ENCODE measurements around the gene SEC31A. TPM values are rescaled to one million over a fixed set of nuclear protein-coding genes. Genes with fewer than 3 reads are reported as not detected.
"Not testable (repeated sequence)": the region's sequence is repeated elsewhere in the genome, so short reads cannot be mapped to it uniquely, and the experiment has no call there.

Gene SEC31A
- total RNA-seq, 1 donor, result 104 TPM

DNA sequence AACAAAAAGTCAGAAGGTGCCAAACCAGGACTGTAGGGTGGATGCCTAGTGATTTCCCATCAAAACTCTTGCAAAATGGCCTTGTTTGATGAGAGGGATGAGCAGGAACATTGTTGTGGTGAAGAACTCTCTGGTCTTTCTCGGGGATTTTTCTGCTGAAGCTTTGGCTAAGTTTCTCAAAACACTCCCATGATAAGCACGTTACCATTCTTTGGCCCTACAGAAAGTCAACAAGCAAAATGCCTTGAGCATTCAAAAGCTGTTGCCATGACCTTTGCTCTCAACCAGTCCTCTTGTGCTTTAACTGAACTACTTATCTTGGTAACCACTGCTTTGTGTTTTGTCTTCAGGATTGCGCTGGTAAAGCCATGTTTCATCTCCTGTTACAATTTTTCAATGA is 3.0 kb upstream of the SEC31A start:
- DNase-seq (ENCODE audit: low read depth in 2 of 3, low spot score in 2 of 3), result no peak

GRCh38 chr4:82892467-82892802 is 1.5 kb upstream of the SEC31A start:
- DNase-seq (ENCODE audit: low read depth in 2 of 3, low spot score in 2 of 3), result no peak

DNA sequence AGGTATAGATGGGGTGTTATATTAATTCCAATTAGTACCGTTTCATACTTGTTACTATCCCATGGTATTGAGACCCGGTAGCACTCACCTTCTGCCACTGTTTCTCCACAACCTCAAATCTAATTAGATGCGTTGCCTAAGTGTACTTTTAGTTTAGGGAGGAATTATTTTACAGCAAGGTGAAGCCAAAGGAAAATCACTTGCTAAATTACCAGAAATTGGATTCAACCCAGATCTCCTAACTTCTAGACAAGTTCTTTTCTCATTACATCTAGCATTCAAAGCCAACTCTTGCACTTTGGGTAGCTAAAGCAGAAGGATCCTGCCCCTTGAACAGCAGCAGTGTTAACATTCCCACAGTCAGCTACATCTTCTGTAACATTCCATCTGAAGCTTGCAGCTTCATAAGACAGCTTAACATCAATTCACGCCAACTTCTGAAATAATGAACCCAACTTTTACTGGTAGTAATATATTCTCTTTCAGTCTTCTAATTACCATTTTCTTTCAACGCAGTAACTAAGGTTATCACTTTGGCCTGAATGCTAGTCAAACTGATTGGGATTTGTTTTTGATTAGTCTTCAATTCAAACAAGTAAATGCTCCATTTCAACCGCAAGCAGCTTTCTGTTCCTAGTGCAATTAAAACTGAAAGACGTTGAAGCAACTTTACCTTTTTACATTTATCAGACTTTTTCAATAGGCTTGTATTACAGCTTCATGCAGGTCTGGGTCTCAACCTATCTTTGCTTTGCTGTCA is 934 bp upstream of the SEC31A start:
- DNase-seq (ENCODE audit: low read depth in 2 of 3, low spot score in 2 of 3), result no peak

DNA sequence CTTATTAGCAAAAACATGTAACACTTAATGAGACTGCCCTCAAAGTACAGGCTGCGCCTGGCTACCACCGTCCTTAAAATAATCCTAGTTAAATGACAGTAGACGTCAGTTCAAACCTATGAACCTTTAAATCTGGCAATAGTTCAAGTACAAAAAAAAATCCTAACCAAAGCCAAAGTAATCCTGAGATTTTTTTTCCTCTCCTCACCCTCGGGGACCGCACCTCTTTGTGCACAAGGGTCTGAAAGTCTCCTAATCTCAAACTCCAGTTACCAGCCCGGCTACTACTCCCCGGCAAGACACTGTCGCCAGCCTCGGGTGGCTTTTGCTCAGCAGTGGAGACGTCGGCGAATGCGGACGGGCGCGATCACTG is 439 bp downstream of the SEC31A start:
- no peak for DNase-seq (ENCODE audit: low read depth in 2 of 3, low spot score in 2 of 3)

DNA sequence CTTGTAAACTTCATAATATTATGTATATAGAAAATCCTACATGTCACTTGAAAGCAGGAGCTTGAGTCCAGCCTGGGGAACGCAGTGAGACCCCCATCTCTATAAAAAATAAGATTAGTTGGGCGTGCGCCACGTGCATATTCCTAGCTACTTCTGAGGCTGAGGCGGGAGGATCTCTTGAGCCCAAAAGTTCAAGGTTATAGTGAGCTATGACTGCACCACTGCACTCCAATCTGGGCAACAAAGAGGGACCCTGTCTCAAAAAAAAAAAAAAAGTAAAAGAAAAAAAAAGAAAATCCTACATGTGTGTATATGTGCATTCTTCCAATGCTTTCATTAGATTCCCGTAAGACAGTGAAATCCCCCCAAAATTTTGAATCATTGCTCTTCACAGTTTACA is 1.7 kb downstream of the SEC31A start:
- DNase-seq (ENCODE audit: low read depth in 2 of 3, low spot score in 2 of 3), result no peak

GRCh38 chr4:82886147-82886942 is 4.6 kb downstream of the SEC31A start:
- no peak for DNase-seq (ENCODE audit: low read depth in 2 of 3, low spot score in 2 of 3)

DNA sequence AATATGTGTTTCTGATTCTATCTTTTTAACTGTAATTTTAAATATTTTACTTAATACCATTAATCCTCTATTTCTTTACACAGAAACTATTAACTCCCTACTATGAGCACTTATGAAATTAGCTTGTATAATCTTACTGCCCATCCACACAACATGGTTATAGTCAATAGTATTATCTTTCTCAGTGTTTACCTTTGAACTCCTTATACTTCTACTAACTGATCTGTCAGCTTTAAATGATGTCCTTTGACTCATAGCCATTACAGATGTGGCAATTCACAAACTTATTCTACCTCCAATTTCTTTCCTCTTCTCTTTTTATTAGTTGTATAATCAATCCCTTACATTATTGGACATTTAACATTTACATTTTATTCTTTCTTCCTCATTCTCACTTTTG is 5.5 kb downstream of the SEC31A start:
- no peak for DNase-seq (ENCODE audit: low read depth in 2 of 3, low spot score in 2 of 3)

- no peak for DNase-seq (ENCODE audit: low read depth in 2 of 3, low spot score in 2 of 3)
These were observed 22.4 kb downstream of the SEC31A start for GRCh38 chr4:82868572-82868971.

GRCh38 chr4:82866706-82867385 is 24.1 kb downstream of the SEC31A start:
- DNase-seq (ENCODE audit: low read depth in 2 of 3, low spot score in 2 of 3), result no peak

DNA sequence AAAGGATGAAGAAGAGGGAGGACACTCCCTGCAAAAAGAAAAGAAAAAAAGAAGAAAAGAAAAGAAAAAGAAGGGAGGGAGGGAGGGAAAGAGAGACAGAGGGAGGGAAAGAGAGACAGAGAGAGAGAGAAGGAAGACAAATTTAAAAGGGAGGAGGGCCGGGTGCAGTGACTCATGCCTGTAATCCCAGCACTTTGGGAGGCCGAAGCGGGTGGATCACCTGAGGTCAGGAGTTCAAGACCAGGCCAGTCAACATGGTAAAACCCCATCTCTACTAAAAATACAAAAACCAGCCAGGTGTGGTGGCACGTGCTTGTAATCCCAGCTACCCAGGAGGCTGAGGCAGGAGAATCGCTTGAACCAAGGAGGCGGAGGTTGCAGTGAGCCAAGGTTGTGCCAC is 24.9 kb downstream of the SEC31A start:
- DNase-seq (ENCODE audit: low read depth in 2 of 3, low spot score in 2 of 3), result not testable (repeated sequence)

DNA sequence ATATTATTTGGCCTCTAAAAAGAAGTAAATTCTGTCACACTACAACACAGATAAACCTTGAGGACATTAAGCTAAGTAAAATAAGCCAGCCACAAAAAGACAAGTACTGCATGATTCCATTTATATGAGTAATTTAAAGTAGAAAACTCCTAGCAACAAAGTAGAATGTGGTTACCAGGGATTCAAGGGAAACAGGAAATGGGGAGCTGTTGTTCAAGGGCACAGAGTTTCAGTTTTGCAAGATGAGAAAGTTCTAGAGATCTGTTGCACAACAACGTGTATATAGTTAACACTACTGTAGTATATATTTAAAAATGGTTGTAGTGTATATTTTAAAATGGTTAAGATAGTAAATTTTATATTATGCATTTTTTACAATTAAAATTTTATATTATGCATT is 25.4 kb downstream of the SEC31A start:
- DNase-seq (ENCODE audit: low read depth in 2 of 3, low spot score in 2 of 3), result peak in 2 of 3 donors; percentile 44 to 66

GRCh38 chr4:82864336-82864979 is 26.5 kb downstream of the SEC31A start:
- DNase-seq (ENCODE audit: low read depth in 2 of 3, low spot score in 2 of 3), result no peak

DNA sequence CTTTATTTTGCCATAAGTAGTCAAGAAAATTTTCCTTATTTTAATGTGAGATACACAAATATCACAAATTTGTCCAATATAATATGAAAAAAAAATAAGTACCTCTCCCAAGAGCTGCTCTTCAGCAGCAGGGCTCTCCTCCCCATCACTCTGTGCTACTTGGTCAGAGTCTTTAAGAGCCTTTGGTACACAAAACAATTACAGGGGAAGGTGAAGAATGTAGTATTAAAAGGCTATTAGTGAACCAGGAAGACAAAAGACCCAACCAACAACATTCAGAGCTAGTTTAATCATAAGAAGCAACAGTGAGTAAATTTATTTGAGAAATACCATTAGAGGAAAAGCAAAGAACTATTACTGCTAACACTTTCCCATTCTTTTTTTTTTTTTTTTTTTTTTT is 29.4 kb downstream of the SEC31A start:
- DNase-seq (ENCODE audit: low read depth in 2 of 3, low spot score in 2 of 3), result no peak

- not testable (repeated sequence) for DNase-seq (ENCODE audit: low read depth in 2 of 3, low spot score in 2 of 3)
These were observed 30.5 kb downstream of the SEC31A start for GRCh38 chr4:82860487-82860886.

DNA sequence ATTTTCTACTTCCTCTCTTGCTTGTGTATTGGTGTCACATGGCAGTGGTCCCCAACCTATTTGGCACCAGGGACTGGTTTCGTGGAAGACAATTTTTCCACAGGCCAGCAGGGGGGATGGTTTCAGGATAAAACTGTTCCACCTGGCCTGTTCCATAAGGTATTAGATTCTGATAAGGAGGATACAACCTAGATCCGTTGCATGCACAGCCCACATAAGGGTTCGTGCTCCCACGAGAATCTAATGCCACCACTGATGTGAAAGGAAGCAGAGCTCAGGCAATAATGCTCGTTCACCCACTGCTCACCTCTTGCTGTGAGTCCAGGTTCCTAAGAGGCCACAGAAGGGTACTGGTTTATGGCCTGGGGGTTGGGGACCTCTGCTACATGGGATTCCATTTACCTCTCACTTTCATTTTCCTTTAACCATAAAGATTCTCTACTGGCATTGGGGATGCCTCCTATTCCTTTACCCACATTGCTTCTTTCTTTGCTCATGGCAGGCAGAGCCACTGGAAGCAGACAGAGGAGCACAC is 38.1 kb downstream of the SEC31A start:
- peak in 2 of 3 donors; percentile 8 to 14 for DNase-seq (ENCODE audit: low read depth in 2 of 3, low spot score in 2 of 3)

- DNase-seq (ENCODE audit: low read depth in 2 of 3, low spot score in 2 of 3), result peak in 2 of 3 donors; percentile 36 to 67
These were observed 38.8 kb downstream of the SEC31A start for GRCh38 chr4:82851885-82852750.

DNA sequence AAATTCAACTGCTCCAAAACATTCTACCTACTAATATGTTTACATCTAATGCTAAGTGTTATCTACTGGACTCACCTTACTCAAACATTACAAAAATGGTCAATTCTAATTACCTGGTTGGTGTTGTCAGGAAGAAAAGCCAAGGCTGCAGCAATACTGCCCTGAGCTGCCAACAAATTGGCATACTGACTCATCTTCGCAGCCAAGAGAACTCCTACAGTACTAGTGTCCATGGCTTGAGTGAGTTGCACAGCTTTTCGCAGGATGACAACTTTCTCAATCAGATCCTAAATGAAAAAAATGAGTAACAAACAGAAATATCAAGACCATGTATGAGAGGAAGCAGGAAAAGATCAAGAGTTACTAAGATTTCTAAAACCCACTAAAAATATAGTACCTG is 39.6 kb downstream of the SEC31A start:
- no peak for DNase-seq (ENCODE audit: low read depth in 2 of 3, low spot score in 2 of 3)

GRCh38 chr4:82850684-82851083 is 40.3 kb downstream of the SEC31A start:
- no peak for DNase-seq (ENCODE audit: low read depth in 2 of 3, low spot score in 2 of 3)

GRCh38 chr4:82848706-82849105 is 42.2 kb downstream of the SEC31A start:
- DNase-seq (ENCODE audit: low read depth in 2 of 3, low spot score in 2 of 3), result no peak

GRCh38 chr4:82842593-82842992 is 48.4 kb downstream of the SEC31A start:
- peak in 1 of 3 donors; percentile 28 for DNase-seq (ENCODE audit: low read depth in 2 of 3, low spot score in 2 of 3)
